GM23338 (cell line): ENCODE results near the gene NSD2. TPM values are rescaled to one million over a fixed set of nuclear protein-coding genes. Genes with fewer than 3 reads are reported as not detected.

Source experiments
- ATAC-seq: fragments of 200-7000 bp; cut with Tn5 transposase; 3 replicates; pipeline ENCODE4 v1.9.1; 2020
- DNase-seq: peaks from one replicate; pipeline ENCODE4 v3.0.0-alpha.2; 2015; ENCODE audit warnings: low spot score
- H2AFZ ChIP-seq: fragments of 200-600 bp; sonication (generic); 2 replicates; pipeline ENCODE4 v1.8.0; 2016; ENCODE audit warnings: antibody characterized with exemption, mild to moderate bottlenecking, moderate library complexity
- H3F3A ChIP-seq: fragments of 200-600 bp; sonication (generic); replicated peaks from 2 replicates; pipeline ENCODE4 v1.8.0; 2017; ENCODE audit warnings: antibody characterized with exemption, mixed run types, low read depth
- H3K27ac ChIP-seq: fragments of 200-600 bp; sonication (generic); 2 replicates; pipeline ENCODE4 v1.6.1; 2016; ENCODE audit warnings: low read depth
- H3K27me3 ChIP-seq: fragments of 200-600 bp; sonication (generic); 2 replicates; pipeline ENCODE4 v1.8.0; 2016; ENCODE audit warnings: mild to moderate bottlenecking, mixed run types, moderate library complexity; ENCODE audit not compliant: insufficient read depth
- H3K36me3 ChIP-seq: fragments of 200-600 bp; sonication (generic); 2 replicates; pipeline ENCODE4 v1.8.0; 2016; ENCODE audit warnings: mild to moderate bottlenecking; ENCODE audit not compliant: insufficient read depth
- H3K4me1 ChIP-seq: fragments of 200-600 bp; sonication (generic); 2 replicates; pipeline ENCODE4 v1.8.0; 2016; ENCODE audit warnings: mild to moderate bottlenecking, moderate library complexity; ENCODE audit not compliant: insufficient read depth
- H3K4me2 ChIP-seq: fragments of 200-600 bp; sonication (generic); 2 replicates; pipeline ENCODE4 v1.7.1; 2017; ENCODE audit warnings: mixed run types
- H3K4me3 ChIP-seq: fragments of 200-600 bp; sonication (generic); 2 replicates; pipeline ENCODE4 v1.6.1; 2016; ENCODE audit warnings: mixed run types
- H3K79me2 ChIP-seq: fragments of 200-600 bp; sonication (generic); replicated peaks from 2 replicates; pipeline ENCODE4 v1.8.0; 2017; ENCODE audit warnings: mild to moderate bottlenecking; ENCODE audit not compliant: insufficient read depth
- H3K9me2 ChIP-seq: fragments of 200-600 bp; sonication (generic); 2 replicates; pipeline ENCODE4 v1.8.0; 2017; ENCODE audit not compliant: insufficient read depth
- H4K20me1 ChIP-seq: fragments of 200-600 bp; sonication (generic); replicated peaks from 2 replicates; pipeline ENCODE4 v1.8.0; 2017; ENCODE audit warnings: mild to moderate bottlenecking; ENCODE audit not compliant: insufficient read depth
- H3K27ac Mint-ChIP-seq: 2 replicates; pipeline ENCODE4 v1.8.0; 2020; ENCODE audit warnings: inconsistent platforms, mild to moderate bottlenecking, moderate library complexity, mixed read lengths
- H3K27me3 Mint-ChIP-seq: 3 replicates; pipeline ENCODE4 v1.8.0; 2022; ENCODE audit warnings: low read depth, mild to moderate bottlenecking, moderate library complexity, mixed read lengths, inconsistent platforms; ENCODE audit not compliant: insufficient read depth, poor library complexity
- H3K36me3 Mint-ChIP-seq: 3 replicates; pipeline ENCODE4 v1.8.0; 2021; ENCODE audit warnings: low read depth, mild to moderate bottlenecking, inconsistent platforms, moderate library complexity, mixed read lengths
- H3K4me1 Mint-ChIP-seq: 3 replicates; pipeline ENCODE4 v1.8.0; 2020; ENCODE audit warnings: mild to moderate bottlenecking, inconsistent platforms, mixed read lengths
- H3K4me3 Mint-ChIP-seq: 3 replicates; pipeline ENCODE4 v1.8.0; 2021; ENCODE audit warnings: moderate library complexity, mild to moderate bottlenecking, inconsistent platforms, mixed read lengths
- H3K9me3 Mint-ChIP-seq: 3 replicates; pipeline ENCODE4 v1.8.0; 2020; ENCODE audit warnings: moderate library complexity, mild to moderate bottlenecking, inconsistent platforms, mixed read lengths
- CREB1 ChIP-seq: fragments of 250-450 bp; sonication (Bioruptor Pico); IDR thresholded peaks from 2 replicates; pipeline ENCODE4 v1.5.0; 2020; ENCODE audit warnings: low read depth, mild to moderate bottlenecking, moderate library complexity
- CTCF ChIP-seq, 2 experiments: fragments of 200-600 bp in 1 of 2; sonication (generic) in 1 of 2; conservative IDR thresholded peaks; 2 replicates each; pipeline versions ENCODE4 v1.5.1 to v1.6.1; 2016 to 2017; ENCODE audit warnings: antibody characterized with exemption in 2 of 2, low read depth in 2 of 2, mild to moderate bottlenecking in 2 of 2, moderate library complexity in 1 of 2
- ETS1 ChIP-seq: IDR thresholded peaks from 2 replicates; pipeline ENCODE4 v1.6.1; 2016; ENCODE audit warnings: antibody characterized with exemption
- EZH2phosphoT487 ChIP-seq: fragments of 200-600 bp; sonication (generic); IDR thresholded peaks from one replicate; pipeline ENCODE4 v1.8.1; 2018; ENCODE audit warnings: antibody characterized with exemption; ENCODE audit not compliant: unreplicated experiment
- JUNB ChIP-seq: IDR thresholded peaks from one replicate; pipeline ENCODE4 v1.6.1; 2016; ENCODE audit warnings: antibody characterized with exemption; ENCODE audit not compliant: unreplicated experiment
- NANOG ChIP-seq: IDR thresholded peaks from 2 replicates; pipeline ENCODE4 v1.6.1; 2016; ENCODE audit warnings: antibody characterized with exemption, borderline replicate concordance
- POLR2AphosphoS5 ChIP-seq: IDR thresholded peaks from 2 replicates; pipeline ENCODE4 v1.6.1; 2016; ENCODE audit warnings: antibody characterized with exemption, low read depth
- REST ChIP-seq: IDR thresholded peaks from one replicate; pipeline ENCODE4 v1.6.1; 2018; ENCODE audit warnings: antibody characterized with exemption; ENCODE audit not compliant: unreplicated experiment
- STAT1 ChIP-seq: IDR thresholded peaks from one replicate; pipeline ENCODE4 v1.6.1; 2016; ENCODE audit warnings: antibody characterized with exemption; ENCODE audit not compliant: unreplicated experiment
- ZNF114 ChIP-seq: fragments of 250-450 bp; sonication (Bioruptor Pico); IDR thresholded peaks from 2 replicates; pipeline ENCODE4 v1.5.0; 2020; ENCODE audit warnings: mild to moderate bottlenecking, moderate library complexity
- ZNF331 ChIP-seq: fragments of 250-450 bp; sonication (Bioruptor Pico); IDR thresholded peaks from 2 replicates; pipeline ENCODE4 v1.5.0; 2020; ENCODE audit warnings: low read depth, mild to moderate bottlenecking, moderate library complexity
- polyA plus RNA-seq: library from polyadenylated mRNA; unstranded; fragments of >200 nt; fragmentation: Nextera tagmentation; extraction: Ambion mirVana; gene quantifications from 2 replicates; pipeline ENCODE4 v1.2.1, GENCODE V29; 2016
- total RNA-seq: library from RNA; depleted of rRNA; stranded (reverse); fragments of >200 nt; shearing (Covaris generic); gene quantifications from 2 replicates; pipeline ENCODE4 v1.2.3, GENCODE V29; 2014

The NSD2 gene
- total and polyA plus RNA-seq, 2 experiments from 2014 or later, result 33.5 to 84.4 TPM

- H3K4me1 Mint-ChIP-seq, result peaks cover 22% of the 10 kb centered on the region
Measured at GRCh38 chr4:1850276-1850675, 20.9 kb upstream of the NSD2 start.

More at GRCh38 chr4:1850276-1850675, 20.9 kb upstream of the NSD2 start:
- Histone ChIP-seq H3K27me3 (peaks cover 7% of the 10 kb centered on the region), H4K20me1 (peaks cover 42% of the 10 kb centered on the region), H3K4me3 (no peak overlapping the region), H3K79me2 (peaks cover 43% of the 10 kb centered on the region), H3K4me1 (no peaks in the 10 kb centered on the region), H3K4me2 (no peak overlapping the region), H3K27ac (no peak overlapping the region), H3F3A (no peaks in the 10 kb centered on the region), H3K36me3 (0 out of 2 replicates have a peak, but pooled peaks cover 3% of the 10 kb centered on the region), H2AFZ (no peak overlapping the region), H3K9me2 (no peaks in the 10 kb centered on the region)
- H3K4me3 Mint-ChIP-seq, result no peak overlapping the region
- H3K36me3 Mint-ChIP-seq, result peaks cover 19% of the 10 kb centered on the region; the same call in 2 of the 3 replicates
- ATAC-seq, result no peak
- no peak overlapping the region for H3K27ac Mint-ChIP-seq
- peaks cover 11% of the 10 kb centered on the region for H3K27me3 Mint-ChIP-seq
- TF ChIP-seq NANOG (no peak), STAT1 (no peak), POLR2AphosphoS5 (no peak), ZNF331 (no peak), CREB1 (CRISPR knock-in tag) (no peak), JUNB (no peak), ETS1 (no peak), EZH2phosphoT487 (no peak), REST (no peak), CTCF (conservative IDR thresholded peaks at IDR 0.05; ENCODE audit: low read depth in 2 of 2) (no peak), ZNF114 (CRISPR knock-in tag) (no peak)
- DNase-seq, result no peak
- no peaks in the 10 kb centered on the region; the same call in 2 of the 3 replicates for H3K9me3 Mint-ChIP-seq
